Measurements from ENCODE around the gene PLEKHM3. TPM values are rescaled to one million over a fixed set of nuclear protein-coding genes. Genes with fewer than 3 reads are reported as not detected.

PLEKHM3 gene
- total RNA-seq, 1 donor from 2014 or later, result 13.3 TPM

DNA sequence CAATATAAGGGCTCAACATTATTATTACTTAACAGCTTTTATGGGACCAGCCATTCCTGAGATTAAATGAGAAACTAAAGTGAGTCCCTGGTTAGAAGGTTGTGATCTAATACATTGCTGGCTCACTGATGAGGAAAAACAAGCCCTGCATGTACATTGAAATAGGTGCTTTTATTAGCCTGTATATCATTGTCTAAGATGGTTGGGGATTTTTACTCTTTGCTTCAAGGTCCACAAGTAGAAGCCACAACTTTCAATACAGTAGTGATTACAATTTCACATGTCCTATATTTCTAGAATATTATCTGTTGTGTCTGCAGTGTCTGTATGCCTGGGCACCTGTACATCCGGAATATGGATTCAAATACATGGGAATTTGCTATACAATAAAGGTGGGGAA, 151.5 kb downstream of the PLEKHM3 start:
- ATAC-seq (no peak), DNase-seq (no peak)
- intact Hi-C loops (cut with micrococcal nuclease), result no loop called here

DNA sequence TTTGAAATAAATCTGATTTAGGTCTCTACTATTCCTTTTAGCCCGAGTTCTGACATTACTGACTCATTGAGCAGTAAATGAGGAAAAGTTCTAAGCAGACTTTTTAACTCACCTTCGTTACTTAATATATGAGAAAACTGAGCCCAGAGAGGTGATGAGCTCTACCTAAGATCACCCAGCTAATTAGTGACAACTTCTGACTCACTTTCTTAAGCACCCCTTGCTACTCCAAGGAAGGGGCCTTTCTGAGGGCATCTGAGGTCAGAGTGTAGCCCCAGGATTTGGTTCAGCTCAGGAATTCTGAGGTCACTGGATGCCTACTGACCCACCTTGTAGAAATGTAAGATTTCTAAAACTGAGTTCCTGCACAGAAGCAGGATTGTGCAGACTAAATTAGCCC, 153.4 kb downstream of the PLEKHM3 start:
- intact Hi-C loops (cut with micrococcal nuclease), result no loop called here
- ATAC-seq (no peak), DNase-seq (no peak)

GRCh38 chr2:207871506-207871905, 153.8 kb downstream of the PLEKHM3 start:
- intact Hi-C loops (cut with micrococcal nuclease), result no loop called here
- DNase-seq (no peak), ATAC-seq (no peak)

GRCh38 chr2:207870814-207871213, 154.5 kb downstream of the PLEKHM3 start:
- ATAC-seq (no peak), DNase-seq (no peak)
- intact Hi-C loops (cut with micrococcal nuclease), result no loop called here

- no peak for DNase-seq
- intact Hi-C loops (cut with micrococcal nuclease), result no loop called here
- ATAC-seq, result no peak
Measured at GRCh38 chr2:207869784-207870778, 155.2 kb downstream of the PLEKHM3 start.

DNA sequence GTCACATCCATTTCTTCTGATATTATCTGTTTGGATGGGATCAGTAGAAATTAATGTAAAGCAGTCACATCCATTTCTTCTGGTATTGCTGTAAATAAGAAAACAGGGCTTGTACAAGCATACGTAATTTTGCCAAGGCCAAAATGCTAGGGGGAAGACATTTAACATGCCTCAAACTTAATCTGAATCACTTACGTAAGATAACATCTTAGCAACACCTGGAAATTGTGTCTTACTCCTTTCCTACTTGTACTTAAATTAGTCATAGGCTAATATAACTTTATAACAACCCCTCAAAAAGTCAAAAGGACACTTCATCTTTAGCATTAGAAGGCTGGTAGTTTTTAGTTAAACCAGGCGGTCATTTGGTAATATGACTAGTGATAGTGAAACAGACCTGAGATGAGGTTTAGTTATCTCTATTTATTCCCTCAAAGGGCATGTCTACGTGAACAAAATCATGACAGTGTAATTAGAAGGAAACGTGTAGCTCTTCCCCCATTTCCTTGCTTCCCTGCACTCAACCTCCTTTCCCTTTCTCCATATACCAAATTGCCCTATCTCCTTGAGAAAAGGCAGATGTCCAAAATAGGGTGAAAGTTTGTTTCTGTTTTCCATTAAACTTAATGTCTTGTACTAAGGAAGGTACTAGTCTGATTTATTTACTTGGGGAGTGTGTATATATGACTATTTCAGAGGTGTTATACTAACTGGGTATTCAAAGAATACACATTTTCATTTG, 156.3 kb downstream of the PLEKHM3 start:
- ATAC-seq, result no peak
- DNase-seq, result no peak
- intact Hi-C loops (cut with micrococcal nuclease), result no loop called here

GRCh38 chr2:207867905-207868304, 157.4 kb downstream of the PLEKHM3 start:
- intact Hi-C loops (cut with micrococcal nuclease), result no loop called here
- DNase-seq, result no peak
- ATAC-seq, result no peak

DNA sequence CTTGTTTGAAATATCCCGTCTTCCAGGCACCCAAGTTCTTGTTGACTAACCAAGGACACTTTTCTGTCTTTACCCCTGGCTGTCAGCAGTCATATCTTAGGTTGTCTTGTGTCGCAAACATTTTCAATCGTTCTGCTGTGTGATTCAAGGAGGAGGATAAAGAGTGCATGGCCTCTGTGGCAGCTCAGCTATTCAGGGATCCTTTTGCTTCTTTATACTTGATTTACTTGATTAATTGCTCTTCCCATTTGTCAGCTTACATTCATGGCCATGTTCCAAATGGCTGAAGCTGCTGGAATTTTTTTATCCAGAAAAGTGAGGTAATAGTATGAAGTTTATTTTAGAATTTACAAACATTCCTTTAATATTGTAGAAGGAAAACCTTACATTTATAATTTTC, 158.3 kb downstream of the PLEKHM3 start:
- DNase-seq (no peak), ATAC-seq (no peak)
- intact Hi-C loops (cut with micrococcal nuclease), result no loop called here

DNA sequence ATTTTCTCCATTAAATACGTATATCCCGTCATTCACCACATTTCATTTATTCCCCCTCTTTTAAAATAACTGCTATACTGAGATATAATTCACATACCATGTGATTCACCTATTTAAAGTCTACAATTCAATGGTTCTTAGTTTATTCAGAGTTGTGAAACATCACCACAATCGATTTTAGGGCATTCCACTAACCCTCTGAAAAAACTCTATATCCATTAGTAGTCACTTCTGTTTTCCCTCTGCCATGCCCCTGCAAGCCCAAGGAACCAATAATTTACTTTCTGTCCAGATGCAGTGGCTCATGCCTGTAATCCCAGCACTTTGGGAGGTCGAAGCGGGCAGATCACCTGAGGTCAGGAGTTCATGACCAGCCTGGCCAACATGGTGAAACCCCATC, 160.1 kb downstream of the PLEKHM3 start:
- ATAC-seq, result no peak
- no peak for DNase-seq
- intact Hi-C loops (cut with micrococcal nuclease), result no loop called here

- DNase-seq (no peak), ATAC-seq (no peak)
- intact Hi-C loops (cut with micrococcal nuclease), result no loop called here
Measured at GRCh38 chr2:207863345-207863744, 162.0 kb downstream of the PLEKHM3 start.

- intact Hi-C loops (cut with micrococcal nuclease), result no loop called here
- no peak for DNase-seq
- no peak for ATAC-seq
Measured at GRCh38 chr2:207861789-207862188, 163.5 kb downstream of the PLEKHM3 start.

DNA sequence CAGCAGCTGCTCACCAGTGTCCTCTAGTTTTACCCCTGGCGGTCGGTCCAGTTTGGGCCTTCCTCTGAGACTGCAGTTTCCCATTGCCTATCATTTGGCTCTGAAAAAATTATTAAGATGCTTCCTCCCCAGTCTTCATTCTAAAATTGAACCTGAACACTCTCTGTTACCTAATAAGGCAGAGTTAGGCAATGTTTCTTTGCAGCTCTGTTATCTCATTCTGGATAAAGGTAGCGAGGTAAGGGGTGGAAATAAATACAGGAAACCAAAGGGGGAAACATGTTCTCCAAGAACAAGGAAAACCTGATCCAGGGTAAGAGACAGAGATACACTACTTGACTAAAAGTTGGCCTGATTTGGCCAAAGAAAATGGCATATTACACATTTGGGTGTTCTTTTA, 164.6 kb downstream of the PLEKHM3 start:
- intact Hi-C loops (cut with micrococcal nuclease), result no loop called here
- ATAC-seq (no peak), DNase-seq (no peak)

GRCh38 chr2:207855591-207855990, 169.7 kb downstream of the PLEKHM3 start:
- intact Hi-C loops (cut with micrococcal nuclease), result no loop called here
- ATAC-seq (no peak), DNase-seq (no peak)

DNA sequence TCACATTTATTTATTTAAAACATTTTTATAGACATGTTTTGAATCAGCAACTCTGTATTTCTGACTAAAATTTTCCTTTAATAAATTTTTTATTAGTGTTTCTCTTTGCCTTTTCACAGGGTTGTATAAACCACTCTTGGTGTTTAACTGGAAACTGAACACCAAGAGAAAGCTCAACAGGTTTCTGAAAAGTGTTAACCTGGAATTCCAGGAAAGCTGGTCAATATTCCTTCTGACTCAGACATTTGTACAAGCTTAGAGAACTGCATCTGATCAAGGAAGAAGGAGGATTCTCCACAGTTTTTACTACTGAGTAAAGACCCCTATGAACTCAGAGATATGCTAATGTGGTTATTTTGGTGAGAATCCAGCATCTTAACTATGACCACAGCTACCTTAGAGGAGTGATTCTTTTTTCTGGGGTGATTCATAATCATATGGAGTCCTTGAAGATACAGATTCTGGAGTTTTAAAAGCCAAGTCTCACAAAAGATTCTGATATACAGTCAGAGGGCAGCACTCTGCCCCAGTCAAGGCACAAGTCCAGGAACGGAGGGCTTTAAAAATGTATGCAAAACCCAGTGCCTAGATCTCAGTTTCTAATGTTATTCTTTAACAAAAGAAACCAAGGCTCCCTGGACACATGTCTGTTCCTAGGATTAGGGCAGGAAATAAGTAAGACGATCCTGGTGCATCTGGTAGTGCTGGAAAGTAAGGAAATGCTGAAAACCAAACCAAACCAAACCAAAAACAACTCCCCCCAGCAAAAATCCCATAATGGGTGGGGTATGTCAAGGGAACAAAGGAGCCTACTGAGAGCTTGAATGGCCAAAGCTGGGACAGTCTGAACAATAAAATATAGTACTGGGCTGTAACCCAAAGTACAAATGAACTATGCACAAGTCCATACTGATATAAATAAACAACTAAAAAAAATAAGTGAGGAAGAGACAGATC, 170.6 kb downstream of the PLEKHM3 start:
- ATAC-seq, result no peak
- intact Hi-C loops (cut with micrococcal nuclease), result no loop called here
- no peak for DNase-seq

GRCh38 chr2:207852791-207853190, 172.5 kb downstream of the PLEKHM3 start:
- DNase-seq (no peak), ATAC-seq (no peak)
- intact Hi-C loops (cut with micrococcal nuclease), result no loop called here

DNA sequence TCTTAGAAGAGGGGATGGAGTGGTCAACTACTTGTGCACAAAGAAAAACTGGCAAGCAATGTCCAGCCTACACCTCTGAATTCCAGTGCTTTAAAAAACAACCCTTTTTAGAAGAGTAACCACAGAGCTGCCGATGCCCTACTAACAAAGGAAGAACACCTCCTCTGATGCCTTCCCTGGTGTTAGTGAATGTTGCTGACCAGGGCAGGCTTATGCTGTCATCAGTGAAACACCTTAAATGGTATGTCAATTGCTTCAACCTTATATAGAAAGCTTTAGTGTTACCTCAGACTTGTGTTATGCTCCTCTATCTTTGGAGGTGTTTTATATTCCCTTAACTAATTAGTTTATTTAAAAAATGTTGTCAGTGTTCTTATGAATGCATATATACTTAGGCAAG, 175.9 kb downstream of the PLEKHM3 start:
- intact Hi-C loops (cut with micrococcal nuclease), result no loop called here
- no peak for DNase-seq
- ATAC-seq, result peak; percentile 30

DNA sequence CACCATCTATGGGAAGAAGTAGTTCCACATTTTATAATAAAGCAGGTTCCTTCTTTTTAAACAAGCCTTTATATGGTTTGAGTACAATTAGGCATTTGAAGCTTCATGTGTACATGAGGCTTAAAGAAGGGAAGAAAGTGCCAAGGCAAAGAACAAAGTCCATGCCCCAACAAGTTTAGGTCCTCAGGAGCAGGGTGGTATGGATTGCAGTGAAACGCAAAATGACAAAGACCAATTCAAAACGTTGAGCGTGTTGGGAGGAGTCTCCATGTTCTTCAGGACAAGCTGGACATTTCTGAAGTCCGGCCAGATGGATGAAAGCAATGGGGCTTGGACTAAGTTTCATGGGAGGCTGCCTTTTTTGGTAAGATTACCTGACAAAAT, 176.8 kb downstream of the PLEKHM3 start:
- no peak for DNase-seq
- intact Hi-C loops (cut with micrococcal nuclease), result no loop called here
- no peak for ATAC-seq

GRCh38 chr2:207847807-207848544, 177.4 kb downstream of the PLEKHM3 start:
- ATAC-seq, result peak; percentile 78
- intact Hi-C loops (cut with micrococcal nuclease), result no loop called here
- peak; percentile 44 for DNase-seq

Data from left ventricle myocardium superior (tissue), 1 donor.